ENCODE data around the gene KCNJ1.

DNA sequence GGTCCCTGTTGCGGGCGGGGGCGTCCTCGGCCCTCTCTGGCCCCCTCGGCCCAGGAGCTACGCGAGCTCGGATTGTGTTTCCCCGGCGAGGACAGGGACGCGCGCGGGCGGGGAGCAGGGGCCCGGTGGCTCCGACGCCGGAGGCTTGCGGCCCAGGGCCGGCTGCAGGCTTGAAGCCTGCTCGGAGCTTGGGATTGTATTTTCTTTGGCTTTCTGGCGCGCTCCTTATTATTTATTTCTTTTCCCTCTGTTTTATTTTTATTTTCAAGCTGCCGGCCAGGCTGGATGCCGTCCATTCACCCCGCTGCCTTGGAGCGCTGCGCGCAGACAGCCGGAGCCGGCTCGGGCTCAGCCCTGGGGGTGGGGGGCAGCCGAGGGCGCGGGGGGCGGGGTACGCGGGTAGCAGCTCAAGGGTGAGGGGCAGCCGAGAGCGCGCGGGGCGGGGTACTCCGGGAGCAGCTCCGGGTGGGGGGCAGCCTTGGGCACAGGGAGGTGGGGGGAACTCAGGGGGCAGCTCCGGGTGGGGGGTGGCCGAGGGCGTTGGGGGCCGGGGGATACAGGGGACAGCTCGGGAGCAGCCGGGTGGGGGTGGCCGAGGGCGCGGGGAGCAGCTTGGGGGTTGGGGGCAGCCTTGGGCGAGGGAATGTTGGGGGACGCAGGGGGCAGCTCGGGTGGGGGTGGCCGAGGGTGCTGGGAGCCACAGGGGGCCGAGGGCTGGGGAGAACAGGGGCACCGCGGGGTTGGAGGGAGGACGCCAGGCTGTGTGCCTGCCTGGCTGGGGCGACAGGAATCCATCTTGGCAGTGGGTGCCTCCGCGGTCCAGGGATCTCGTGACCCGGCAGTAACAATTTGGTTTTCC, 42.7 kb downstream of the KCNJ1 start:
- TF ChIP-seq, protein P1, sequence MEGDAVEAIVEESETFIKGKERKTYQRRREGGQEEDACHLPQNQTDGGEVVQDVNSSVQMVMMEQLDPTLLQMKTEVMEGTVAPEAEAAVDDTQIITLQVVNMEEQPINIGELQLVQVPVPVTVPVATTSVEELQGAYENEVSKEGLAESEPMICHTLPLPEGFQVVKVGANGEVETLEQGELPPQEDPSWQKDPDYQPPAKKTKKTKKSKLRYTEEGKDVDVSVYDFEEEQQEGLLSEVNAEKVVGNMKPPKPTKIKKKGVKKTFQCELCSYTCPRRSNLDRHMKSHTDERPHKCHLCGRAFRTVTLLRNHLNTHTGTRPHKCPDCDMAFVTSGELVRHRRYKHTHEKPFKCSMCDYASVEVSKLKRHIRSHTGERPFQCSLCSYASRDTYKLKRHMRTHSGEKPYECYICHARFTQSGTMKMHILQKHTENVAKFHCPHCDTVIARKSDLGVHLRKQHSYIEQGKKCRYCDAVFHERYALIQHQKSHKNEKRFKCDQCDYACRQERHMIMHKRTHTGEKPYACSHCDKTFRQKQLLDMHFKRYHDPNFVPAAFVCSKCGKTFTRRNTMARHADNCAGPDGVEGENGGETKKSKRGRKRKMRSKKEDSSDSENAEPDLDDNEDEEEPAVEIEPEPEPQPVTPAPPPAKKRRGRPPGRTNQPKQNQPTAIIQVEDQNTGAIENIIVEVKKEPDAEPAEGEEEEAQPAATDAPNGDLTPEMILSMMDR (IDR thresholded peaks at IDR 0.05): no peak
- TF ChIP-seq POLR2A (IDR thresholded peaks at IDR 0.05): no peak
